ENCODE data around the gene NUP153. TPM values are rescaled to one million over a fixed set of nuclear protein-coding genes. Genes with fewer than 3 reads are reported as not detected.

NUP153 gene
- total and polyA plus RNA-seq, 11 donors = 3.7 to 31.7 (median 25.4) TPM

DNA sequence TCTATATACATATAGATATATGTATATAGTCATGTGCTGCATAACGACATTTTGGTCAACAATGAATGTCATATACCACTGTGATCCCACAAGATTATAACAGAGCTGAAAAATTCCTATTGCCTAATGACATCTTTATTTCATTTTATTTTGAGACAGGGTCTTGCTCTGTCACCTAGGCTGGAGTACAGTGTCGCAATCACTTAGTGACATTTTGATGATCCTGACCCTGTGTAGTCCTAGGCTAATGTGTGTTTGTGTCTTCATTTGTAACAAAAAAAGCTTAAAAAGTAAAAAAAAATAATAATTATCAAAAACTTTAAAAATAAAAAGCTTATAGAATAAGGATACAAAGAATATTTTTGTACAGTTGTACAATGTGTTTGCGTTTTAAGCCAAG, 110.6 kb downstream of the NUP153 start:
- intact Hi-C loops (cut with DNase I) = loop anchor here in 1 of 10 donors (10.0 kb wide), 1 partner anchor 209 kb away; no protein-coding TSS in a partner anchor
- TF ChIP-seq, protein P1, sequence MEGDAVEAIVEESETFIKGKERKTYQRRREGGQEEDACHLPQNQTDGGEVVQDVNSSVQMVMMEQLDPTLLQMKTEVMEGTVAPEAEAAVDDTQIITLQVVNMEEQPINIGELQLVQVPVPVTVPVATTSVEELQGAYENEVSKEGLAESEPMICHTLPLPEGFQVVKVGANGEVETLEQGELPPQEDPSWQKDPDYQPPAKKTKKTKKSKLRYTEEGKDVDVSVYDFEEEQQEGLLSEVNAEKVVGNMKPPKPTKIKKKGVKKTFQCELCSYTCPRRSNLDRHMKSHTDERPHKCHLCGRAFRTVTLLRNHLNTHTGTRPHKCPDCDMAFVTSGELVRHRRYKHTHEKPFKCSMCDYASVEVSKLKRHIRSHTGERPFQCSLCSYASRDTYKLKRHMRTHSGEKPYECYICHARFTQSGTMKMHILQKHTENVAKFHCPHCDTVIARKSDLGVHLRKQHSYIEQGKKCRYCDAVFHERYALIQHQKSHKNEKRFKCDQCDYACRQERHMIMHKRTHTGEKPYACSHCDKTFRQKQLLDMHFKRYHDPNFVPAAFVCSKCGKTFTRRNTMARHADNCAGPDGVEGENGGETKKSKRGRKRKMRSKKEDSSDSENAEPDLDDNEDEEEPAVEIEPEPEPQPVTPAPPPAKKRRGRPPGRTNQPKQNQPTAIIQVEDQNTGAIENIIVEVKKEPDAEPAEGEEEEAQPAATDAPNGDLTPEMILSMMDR (IDR thresholded peaks at IDR 0.05) = no peak
- no peak for TF ChIP-seq POLR2A (IDR thresholded peaks at IDR 0.05)
- Histone ChIP-seq H3K27ac (no peak overlapping the region), H3K27me3 (no peaks in the 10 kb centered on the region), H3K9me3 (no peaks in the 10 kb centered on the region), H3K4me1 (peaks cover 0 to 16% (median under 1%) of the 10 kb centered on the region in 12 donors), H3K4me3 (no peak overlapping the region), H3K36me3 (no peaks in the 10 kb centered on the region)
- DNase-seq (no peak), ATAC-seq (no peak)
- 92 to 96% (median 94%) methylated on average over 3 of the region's 3 CpGs for WGBS, 4 donors

DNA sequence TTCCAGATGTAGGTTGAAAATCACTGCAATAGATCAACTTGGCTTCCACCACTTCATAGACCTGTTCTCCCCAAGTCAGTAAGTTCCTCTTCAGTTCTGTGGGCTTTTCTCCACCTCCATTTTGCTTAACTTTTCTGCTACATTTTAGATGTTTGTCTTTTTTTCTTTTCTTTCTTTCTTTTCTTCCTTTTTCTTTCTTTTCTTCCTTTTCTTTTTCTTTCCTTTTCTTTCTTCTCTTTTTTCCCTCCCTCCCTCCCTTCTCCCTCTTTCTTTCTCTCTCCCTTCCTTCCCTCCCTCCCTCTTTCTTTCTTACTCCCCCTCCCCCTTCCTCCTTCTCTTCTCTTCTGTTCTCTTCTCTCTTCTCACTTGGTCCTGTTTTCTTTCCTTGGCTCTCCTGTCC, 113.5 kb downstream of the NUP153 start:
- DNase-seq = no peak
- TF ChIP-seq POLR2A (IDR thresholded peaks at IDR 0.05) = no peak
- TF ChIP-seq, protein P1 (IDR thresholded peaks at IDR 0.05) = no peak
- H3K4me1 ChIP-seq = peaks cover 0 to 10% (median 0%) of the 10 kb centered on the region in 12 donors
- no peak overlapping the region for H3K27ac ChIP-seq
- H3K36me3 ChIP-seq = no peaks in the 10 kb centered on the region
- ATAC-seq = no peak
- no peaks in the 10 kb centered on the region for H3K9me3 ChIP-seq
- intact Hi-C loops (cut with DNase I) = loop anchor here in 1 of 10 donors (10.0 kb wide), 1 partner anchor 212 kb away; no protein-coding TSS in a partner anchor
- H3K4me3 ChIP-seq = no peak overlapping the region
- H3K27me3 ChIP-seq = no peaks in the 10 kb centered on the region

DNA sequence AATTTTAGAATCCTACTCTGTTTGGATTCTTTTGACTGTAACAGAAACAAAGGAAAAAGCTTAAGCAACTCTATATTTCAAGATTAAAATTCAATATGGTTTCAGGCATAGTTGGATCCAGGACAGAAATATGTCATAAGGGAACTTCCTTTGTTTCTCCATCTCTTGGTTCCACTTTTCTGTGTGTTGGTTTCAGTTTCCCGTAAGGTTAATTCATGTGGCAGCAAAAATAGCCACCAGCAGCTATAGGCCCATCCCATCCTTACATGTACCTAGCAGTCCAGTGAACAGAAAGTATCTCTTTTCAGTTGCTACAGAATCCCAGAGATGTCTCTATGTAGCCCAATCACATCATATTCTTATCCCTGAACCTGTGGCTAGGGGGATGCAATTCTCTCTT, 115.4 kb downstream of the NUP153 start:
- TF ChIP-seq, protein P1 (IDR thresholded peaks at IDR 0.05) = no peak
- no peak for TF ChIP-seq POLR2A (IDR thresholded peaks at IDR 0.05)
- ATAC-seq (no peak), DNase-seq (no peak)
- Histone ChIP-seq H3K27me3 (no peaks in the 10 kb centered on the region), H3K9me3 (no peaks in the 10 kb centered on the region), H3K36me3 (no peaks in the 10 kb centered on the region), H3K4me3 (no peak overlapping the region), H3K27ac (peak overlapping the region in 1 of 12 donors; percentile 71), H3K4me1 (peaks cover 0 to 10% (median 0%) of the 10 kb centered on the region in 12 donors)
- WGBS, 4 donors = 64 to 79% (median 74%) methylated on average over 1 of the region's 1 CpG
- intact Hi-C loops (cut with DNase I) = loop anchor here in 1 of 10 donors (10.0 kb wide), 1 partner anchor 214 kb away; no protein-coding TSS in a partner anchor

DNA sequence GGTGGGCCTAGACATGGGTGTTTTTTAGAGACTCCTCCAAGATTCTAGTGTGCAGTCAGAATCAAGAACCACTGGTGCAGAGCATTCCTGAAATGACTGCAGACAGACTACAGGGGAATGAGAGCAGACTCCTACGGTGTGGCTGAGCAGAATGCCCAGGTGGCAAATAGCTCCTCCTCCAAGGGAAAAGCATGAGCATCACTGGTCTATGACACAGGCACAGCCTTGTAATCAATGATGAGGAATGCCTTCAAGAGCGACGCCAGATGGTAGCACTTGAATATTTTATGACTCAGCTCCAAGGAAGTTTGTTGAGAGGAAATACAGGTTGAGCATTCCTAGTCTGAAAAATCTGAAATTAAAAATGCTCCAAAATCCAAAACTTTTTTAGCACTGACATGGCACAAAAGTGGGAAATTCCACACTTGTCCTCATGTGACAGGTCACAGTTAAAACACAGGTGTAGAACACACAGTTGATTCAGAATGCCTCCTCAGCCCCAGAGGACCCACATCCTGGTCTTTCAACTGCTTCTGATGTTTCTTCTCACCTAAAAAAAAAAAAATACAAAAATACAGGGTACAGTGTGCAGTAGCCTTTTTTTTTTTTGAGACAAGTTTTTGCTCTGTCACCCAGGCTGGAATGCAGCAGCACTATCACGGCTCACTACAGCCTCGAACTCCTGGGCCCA, 117.2 kb downstream of the NUP153 start:
- WGBS, 4 donors = 68 to 87% (median 72%) methylated on average over 5 of the region's 5 CpGs
- no peak for TF ChIP-seq POLR2A (IDR thresholded peaks at IDR 0.05)
- TF ChIP-seq, protein P1 (IDR thresholded peaks at IDR 0.05) = no peak

More for the DNA sequence above, 117.2 kb downstream of the NUP153 start:
- intact Hi-C loops (cut with DNase I) = loop anchor here in 6 of 10 donors (5.0 to 10.0 kb wide), 6 partner anchors 125 to 305 kb away; partner anchors contain the start of gene RBM24 (in 1 of the 6)
- no peak overlapping the region for H3K4me3 ChIP-seq
- peaks cover 0 to 10% (median under 1%) of the 10 kb centered on the region in 12 donors for H3K4me1 ChIP-seq
- DNase-seq = no peak
- H3K36me3 ChIP-seq = no peaks in the 10 kb centered on the region
- H3K9me3 ChIP-seq = no peaks in the 10 kb centered on the region
- ATAC-seq = no peak
- H3K27me3 ChIP-seq = no peaks in the 10 kb centered on the region
- H3K27ac ChIP-seq = no peak overlapping the region
